Measurements from ENCODE around the gene STRA6.

DNA sequence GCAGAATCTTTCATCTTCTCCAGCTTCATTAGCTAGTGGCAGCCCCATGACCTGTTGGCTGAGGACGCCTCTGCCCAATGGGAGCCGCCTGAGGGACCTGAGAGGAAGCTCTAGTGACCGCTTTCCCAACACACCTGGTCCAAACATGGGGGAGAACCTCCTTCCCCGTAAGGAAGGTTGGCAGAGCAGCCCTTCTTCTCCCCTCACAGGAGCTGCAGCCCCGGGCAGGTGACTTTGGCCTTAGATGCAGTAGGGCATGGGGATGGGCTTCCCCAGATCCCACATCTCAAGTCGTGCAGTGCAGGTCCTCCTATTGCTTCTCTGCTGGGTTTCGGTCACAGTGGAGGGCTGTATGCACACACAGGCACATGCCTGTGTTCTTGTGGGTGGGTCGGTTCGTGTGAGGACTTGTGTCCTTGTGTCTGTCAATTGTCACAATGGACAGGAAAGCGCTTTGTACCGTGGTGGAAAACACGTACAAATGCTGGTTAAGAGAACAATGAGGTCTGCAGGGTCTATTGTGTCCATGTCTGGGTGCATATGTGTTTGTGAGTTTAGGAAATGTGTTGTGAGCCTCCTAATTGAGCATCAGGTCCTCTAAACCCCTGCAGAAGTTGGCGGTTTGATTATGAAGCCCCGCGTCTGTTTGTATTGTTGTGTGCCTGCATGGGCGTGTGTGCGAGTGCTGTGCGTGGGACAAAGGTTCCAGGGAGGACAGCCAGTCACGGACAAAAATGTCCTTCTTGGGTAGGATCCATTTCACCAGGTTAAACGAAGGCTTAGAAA, 70.8 kb downstream of the STRA6 start:
- TF ChIP-seq, protein P1, sequence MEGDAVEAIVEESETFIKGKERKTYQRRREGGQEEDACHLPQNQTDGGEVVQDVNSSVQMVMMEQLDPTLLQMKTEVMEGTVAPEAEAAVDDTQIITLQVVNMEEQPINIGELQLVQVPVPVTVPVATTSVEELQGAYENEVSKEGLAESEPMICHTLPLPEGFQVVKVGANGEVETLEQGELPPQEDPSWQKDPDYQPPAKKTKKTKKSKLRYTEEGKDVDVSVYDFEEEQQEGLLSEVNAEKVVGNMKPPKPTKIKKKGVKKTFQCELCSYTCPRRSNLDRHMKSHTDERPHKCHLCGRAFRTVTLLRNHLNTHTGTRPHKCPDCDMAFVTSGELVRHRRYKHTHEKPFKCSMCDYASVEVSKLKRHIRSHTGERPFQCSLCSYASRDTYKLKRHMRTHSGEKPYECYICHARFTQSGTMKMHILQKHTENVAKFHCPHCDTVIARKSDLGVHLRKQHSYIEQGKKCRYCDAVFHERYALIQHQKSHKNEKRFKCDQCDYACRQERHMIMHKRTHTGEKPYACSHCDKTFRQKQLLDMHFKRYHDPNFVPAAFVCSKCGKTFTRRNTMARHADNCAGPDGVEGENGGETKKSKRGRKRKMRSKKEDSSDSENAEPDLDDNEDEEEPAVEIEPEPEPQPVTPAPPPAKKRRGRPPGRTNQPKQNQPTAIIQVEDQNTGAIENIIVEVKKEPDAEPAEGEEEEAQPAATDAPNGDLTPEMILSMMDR (IDR thresholded peaks at IDR 0.05; ENCODE audit: borderline replicate concordance, extremely low read depth, low read length, poor library complexity, severe bottlenecking), result no peak
- TF ChIP-seq EZH2 (IDR thresholded peaks at IDR 0.05; ENCODE audit: borderline replicate concordance, low read depth, low read length, severe bottlenecking), result no peak

Data from DND-41 (cell line).